Fibroblast of lung (primary cell): Measurements from ENCODE around the gene RAB20. TPM values are rescaled to one million over a fixed set of nuclear protein-coding genes. Genes with fewer than 3 reads are reported as not detected.

Source experiments
- DNase-seq, 2 donors: peaks; one replicate each; pipeline versions ENCODE4 v3.0.0 to v3.0.0-alpha.2; 2010; ENCODE audit warnings: low read depth in 2 of 2
- H2AFZ ChIP-seq: 2 replicates; pipeline ENCODE4 v1.5.1; 2012; ENCODE audit warnings: low read length, control low read depth, inconsistent platforms
- H3K27ac ChIP-seq: 2 replicates; pipeline ENCODE4 v1.5.1; 2011; ENCODE audit warnings: low read length, control low read depth; ENCODE audit not compliant: insufficient read depth
- H3K27me3 ChIP-seq: 2 replicates; pipeline ENCODE4 v1.5.1; 2011; ENCODE audit warnings: mild to moderate bottlenecking, low read length; ENCODE audit not compliant: control insufficient read depth, insufficient read depth
- H3K36me3 ChIP-seq: 2 replicates; pipeline ENCODE4 v1.5.1; 2011; ENCODE audit warnings: low read length; ENCODE audit not compliant: control insufficient read depth, insufficient read depth
- H3K4me1 ChIP-seq: 2 replicates; pipeline ENCODE4 v1.5.1; 2011; ENCODE audit warnings: low read length; ENCODE audit not compliant: control insufficient read depth, insufficient read depth; ENCODE audit errors: extremely low read depth
- H3K4me2 ChIP-seq: 2 replicates; pipeline ENCODE4 v1.5.1; 2011; ENCODE audit warnings: low read length, control low read depth; ENCODE audit not compliant: insufficient read depth; ENCODE audit errors: extremely low read depth
- H3K4me3 ChIP-seq, 4 experiments: fragments of 200-600 bp in 1 of 4; sonication (generic) in 1 of 4; replicated peaks in 1 of 4; 2 replicates each; pipeline ENCODE4 v1.5.1; 2011 to 2016; ENCODE audit warnings: low read length in 4 of 4, low read depth in 3 of 4, mild to moderate bottlenecking in 3 of 4, control low read depth in 2 of 4, inconsistent platforms in 1 of 4, mixed read lengths in 1 of 4; ENCODE audit not compliant: insufficient read depth in 1 of 4; ENCODE audit errors: control extremely low read depth in 1 of 4
- H3K79me2 ChIP-seq: 2 replicates; pipeline ENCODE4 v1.5.1; 2012; ENCODE audit warnings: mild to moderate bottlenecking, low read length, inconsistent platforms; ENCODE audit not compliant: control insufficient read depth, insufficient read depth
- H3K9ac ChIP-seq: 2 replicates; pipeline ENCODE4 v1.5.1; 2011; ENCODE audit warnings: mild to moderate bottlenecking, low read length, control low read depth; ENCODE audit not compliant: insufficient read depth
- H3K9me3 ChIP-seq: 2 replicates; pipeline ENCODE4 v1.5.1; 2012; ENCODE audit warnings: low read depth, low read length; ENCODE audit not compliant: control insufficient read depth, insufficient read depth
- H4K20me1 ChIP-seq: 2 replicates; pipeline ENCODE4 v1.5.1; 2011; ENCODE audit warnings: low read length; ENCODE audit not compliant: control insufficient read depth, insufficient read depth; ENCODE audit errors: extremely low read depth
- EZH2 ChIP-seq: IDR thresholded peaks from 2 replicates; pipeline ENCODE4 v1.5.1; 2012; ENCODE audit warnings: low read length, control low read depth, mild to moderate bottlenecking; ENCODE audit errors: missing control alignments
- polyA plus RNA-seq, 2 donors: library from polyadenylated mRNA; depleted of rRNA in 1 of 2; stranded (reverse) in 1 of 2; unstranded in 1 of 2; fragments of >200 nt; gene quantifications; 2 replicates each; pipeline ENCODE4 v1.2.1, GENCODE V29; 2011 to 2012; ENCODE audit warnings: missing spikeins in 1 of 2
- total RNA-seq: library from RNA; depleted of rRNA; stranded (reverse); fragments of >200 nt; gene quantifications from 2 replicates; pipeline ENCODE4 v1.2.1, GENCODE V29; 2014
- TF ChIP-seq, protein P1 (sequence below), 2 donors: IDR thresholded peaks in 1 of 2; conservative IDR thresholded peaks in 1 of 2; 1 replicate in 1 of 2; 2 replicates in 1 of 2; pipeline ENCODE4 v1.5.1; 2011 to 2012; ENCODE audit warnings: low read length in 2 of 2, control low read depth in 1 of 2, inconsistent platforms in 1 of 2, low read depth in 1 of 2, mild to moderate bottlenecking in 1 of 2

Gene RAB20
- total and polyA plus RNA-seq, 2 donors (not counting 1 experiment from before 2014, with no cell fraction given) = 3.5 to 4.3 TPM

DNA sequence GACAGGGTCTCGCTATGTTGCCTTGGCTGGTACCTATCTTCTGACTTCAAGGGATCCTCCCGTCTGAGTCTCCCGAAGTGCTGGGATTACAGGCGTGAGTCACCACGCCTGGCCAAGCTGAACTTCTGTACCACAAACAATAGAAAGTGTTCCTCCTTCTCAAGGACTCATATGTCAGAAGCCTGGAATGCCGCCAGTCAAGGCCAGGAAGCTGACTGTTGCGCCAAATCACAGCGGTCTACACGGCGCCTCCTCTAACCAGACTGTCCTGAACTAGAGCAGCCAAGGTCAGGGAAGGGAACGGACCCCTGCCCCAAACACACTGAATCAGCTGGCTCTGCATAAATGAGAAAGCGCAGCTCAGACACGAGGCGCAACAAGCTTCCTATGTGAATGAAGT is 14.6 kb downstream of the RAB20 start:
- H3K9me3 ChIP-seq = no peaks in the 10 kb centered on the region
- no peak overlapping the region for H3K4me2 ChIP-seq
- no peaks in the 10 kb centered on the region for H4K20me1 ChIP-seq
- H3K9ac ChIP-seq = no peak overlapping the region
- H3K79me2 ChIP-seq = no peaks in the 10 kb centered on the region
- no peaks in the 10 kb centered on the region for H3K4me1 ChIP-seq
- H2AFZ ChIP-seq = no peak overlapping the region
- TF ChIP-seq, protein P1, sequence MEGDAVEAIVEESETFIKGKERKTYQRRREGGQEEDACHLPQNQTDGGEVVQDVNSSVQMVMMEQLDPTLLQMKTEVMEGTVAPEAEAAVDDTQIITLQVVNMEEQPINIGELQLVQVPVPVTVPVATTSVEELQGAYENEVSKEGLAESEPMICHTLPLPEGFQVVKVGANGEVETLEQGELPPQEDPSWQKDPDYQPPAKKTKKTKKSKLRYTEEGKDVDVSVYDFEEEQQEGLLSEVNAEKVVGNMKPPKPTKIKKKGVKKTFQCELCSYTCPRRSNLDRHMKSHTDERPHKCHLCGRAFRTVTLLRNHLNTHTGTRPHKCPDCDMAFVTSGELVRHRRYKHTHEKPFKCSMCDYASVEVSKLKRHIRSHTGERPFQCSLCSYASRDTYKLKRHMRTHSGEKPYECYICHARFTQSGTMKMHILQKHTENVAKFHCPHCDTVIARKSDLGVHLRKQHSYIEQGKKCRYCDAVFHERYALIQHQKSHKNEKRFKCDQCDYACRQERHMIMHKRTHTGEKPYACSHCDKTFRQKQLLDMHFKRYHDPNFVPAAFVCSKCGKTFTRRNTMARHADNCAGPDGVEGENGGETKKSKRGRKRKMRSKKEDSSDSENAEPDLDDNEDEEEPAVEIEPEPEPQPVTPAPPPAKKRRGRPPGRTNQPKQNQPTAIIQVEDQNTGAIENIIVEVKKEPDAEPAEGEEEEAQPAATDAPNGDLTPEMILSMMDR (conservative IDR thresholded peaks at IDR 0.05 in 1 of 2, IDR thresholded peaks at IDR 0.05 in 1 of 2; ENCODE audit: low read depth in 1 of 2, low read length in 2 of 2) = no peak
- no peak for TF ChIP-seq EZH2
- no peaks in the 10 kb centered on the region for H3K36me3 ChIP-seq
- H3K4me3 ChIP-seq = no peak overlapping the region
- no peaks in the 10 kb centered on the region for H3K27me3 ChIP-seq
- DNase-seq = peak; percentile 89 to 97
- H3K27ac ChIP-seq = no peak overlapping the region

DNA sequence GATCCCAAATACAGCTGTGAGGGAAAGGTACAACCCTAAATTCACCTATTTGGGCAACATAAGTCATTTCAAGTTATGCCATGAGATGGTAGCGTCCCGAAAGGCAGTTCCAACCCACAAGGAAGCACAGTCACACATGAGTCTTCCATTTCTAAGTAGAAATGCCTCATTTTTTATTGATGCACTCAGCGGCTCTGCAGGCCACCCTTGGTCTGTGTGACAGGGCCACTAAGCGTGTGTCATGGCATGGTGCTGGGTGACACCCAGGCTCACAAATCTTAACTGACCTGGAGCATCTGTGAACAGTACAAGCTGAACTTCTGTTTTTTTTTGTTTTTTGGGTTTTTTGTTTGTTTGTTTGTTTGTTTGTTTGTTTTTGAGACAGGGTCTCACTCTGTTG is 15.1 kb downstream of the RAB20 start:
- Histone ChIP-seq H3K27ac (no peak overlapping the region), H3K9me3 (no peaks in the 10 kb centered on the region), H3K9ac (no peak overlapping the region), H3K36me3 (no peaks in the 10 kb centered on the region), H3K27me3 (no peaks in the 10 kb centered on the region), H3K4me1 (no peaks in the 10 kb centered on the region), H2AFZ (no peak overlapping the region), H4K20me1 (no peaks in the 10 kb centered on the region), H3K4me3 (no peak overlapping the region), H3K79me2 (no peaks in the 10 kb centered on the region), H3K4me2 (no peak overlapping the region)
- no peak for DNase-seq
- TF ChIP-seq, protein P1 (conservative IDR thresholded peaks at IDR 0.05 in 1 of 2, IDR thresholded peaks at IDR 0.05 in 1 of 2; ENCODE audit: low read depth in 1 of 2, low read length in 2 of 2) = no peak
- TF ChIP-seq EZH2 = no peak

DNA sequence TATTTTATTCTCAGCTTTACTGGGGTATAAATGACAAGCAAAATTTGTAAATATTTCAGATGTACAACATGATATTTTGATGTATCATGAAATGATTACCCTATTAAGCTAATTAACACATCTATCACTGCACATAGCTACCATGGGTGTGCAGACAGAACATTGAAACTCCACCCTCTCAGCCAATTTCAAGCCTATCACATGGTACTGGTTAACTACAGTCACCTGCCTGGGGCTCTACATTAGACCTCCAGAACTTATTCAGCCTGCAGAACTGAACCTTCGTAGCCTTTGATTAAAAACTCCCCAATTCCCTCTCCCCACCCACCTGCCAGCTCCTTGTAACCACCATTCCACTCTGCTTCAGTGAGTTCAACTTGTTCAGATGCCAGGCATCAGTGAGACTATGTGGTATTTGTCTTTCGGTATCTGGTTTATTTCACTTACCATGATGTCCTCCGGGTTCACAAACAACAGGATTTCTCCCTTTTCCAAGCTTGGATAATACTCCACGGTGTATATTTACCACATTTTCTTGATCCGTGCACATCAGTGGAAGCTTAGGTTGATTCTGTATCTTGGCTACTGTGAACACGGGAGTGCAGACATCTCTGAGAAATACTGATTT is 19.2 kb downstream of the RAB20 start:
- Histone ChIP-seq H3K9me3 (no peaks in the 10 kb centered on the region), H2AFZ (no peak overlapping the region), H4K20me1 (no peaks in the 10 kb centered on the region), H3K4me2 (no peak overlapping the region), H3K36me3 (no peaks in the 10 kb centered on the region), H3K4me3 (no peak overlapping the region), H3K9ac (no peak overlapping the region), H3K79me2 (no peaks in the 10 kb centered on the region), H3K4me1 (no peaks in the 10 kb centered on the region), H3K27me3 (no peaks in the 10 kb centered on the region), H3K27ac (no peak overlapping the region)
- TF ChIP-seq, protein P1 (conservative IDR thresholded peaks at IDR 0.05 in 1 of 2, IDR thresholded peaks at IDR 0.05 in 1 of 2; ENCODE audit: low read depth in 1 of 2, low read length in 2 of 2) = no peak
- DNase-seq = no peak
